A673 (cell line): ENCODE data around the gene NUCB1. TPM values are rescaled to one million over a fixed set of nuclear protein-coding genes. Genes with fewer than 3 reads are reported as not detected.

Experiments
- BruUV-seq: library from RNA; stranded (reverse); fragments of 400-500 nt; replicated peaks from 2 replicates; lab custom pipeline; 2021; lab: Mats Ljungman, UMichigan
- CTCF ChIA-PET: fragments of 300-600 bp; sonication (Branson Sonifier 250); formaldehyde crosslinking; loops from one replicate; lab custom pipeline; 2022; ENCODE audit warnings: antibody characterized with exemption; lab: Charles Lee
- POLR2A ChIA-PET: fragments of 300-600 bp; sonication (Branson Sonifier 250); formaldehyde crosslinking; loops from one replicate; lab custom pipeline; 2022; ENCODE audit warnings: antibody characterized with exemption; ENCODE audit not compliant: low non-redundant PET; lab: Charles Lee
- DNase-seq: peaks from one replicate; pipeline ENCODE4 v3.0.0-alpha.2; 2015; ENCODE audit warnings: low spot score
- H3K27ac ChIP-seq: fragments of 200-600 bp; sonication (generic); 2 replicates; pipeline ENCODE4 v1.5.1; 2016; ENCODE audit warnings: mixed run types, low read depth, mild to moderate bottlenecking, mixed read lengths, antibody characterized with exemption, low read length; ENCODE audit not compliant: poor library complexity, severe bottlenecking
- H3K27me3 ChIP-seq: fragments of 200-600 bp; sonication (generic); replicated peaks from 2 replicates; pipeline ENCODE4 v1.6.1; 2017; ENCODE audit warnings: mixed run types, low read depth, mild to moderate bottlenecking, mixed read lengths, antibody characterized with exemption, low read length; ENCODE audit not compliant: insufficient read depth, poor library complexity
- H3K36me3 ChIP-seq: fragments of 200-600 bp; sonication (generic); 2 replicates; pipeline ENCODE4 v1.6.1; 2016; ENCODE audit warnings: mixed run types, mild to moderate bottlenecking, mixed read lengths, antibody characterized with exemption, low read length; ENCODE audit not compliant: insufficient read depth, poor library complexity, severe bottlenecking
- H3K4me1 ChIP-seq: fragments of 200-600 bp; sonication (generic); 2 replicates; pipeline ENCODE4 v1.6.1; 2017; ENCODE audit warnings: mixed run types, mild to moderate bottlenecking, mixed read lengths, antibody characterized with exemption, low read length; ENCODE audit not compliant: insufficient read depth, poor library complexity, severe bottlenecking
- H3K4me3 ChIP-seq: fragments of 200-600 bp; sonication (generic); 2 replicates; pipeline ENCODE4 v1.5.1; 2016; ENCODE audit warnings: low read depth, mixed run types, mild to moderate bottlenecking, mixed read lengths, low read length; ENCODE audit not compliant: poor library complexity, severe bottlenecking
- H3K9me3 ChIP-seq: fragments of 200-600 bp; sonication (generic); 2 replicates; pipeline ENCODE4 v1.6.1; 2016; ENCODE audit warnings: mixed run types, low read depth, mild to moderate bottlenecking, mixed read lengths, antibody characterized with exemption, low read length; ENCODE audit not compliant: poor library complexity, severe bottlenecking
- EZH2 ChIP-seq: fragments of 200-600 bp; sonication (generic); IDR thresholded peaks from 2 replicates; pipeline ENCODE4 v1.6.1; 2017; ENCODE audit warnings: borderline replicate concordance, low read depth, mild to moderate bottlenecking, mixed read lengths, antibody characterized with exemption, low read length; ENCODE audit not compliant: poor library complexity, severe bottlenecking
- intact Hi-C: fragments of 100-400 bp; cut with micrococcal nuclease; formaldehyde crosslinking; loops from one replicate; pipeline ENCODE4 v1.10.0; 2022; ENCODE audit not compliant: unreplicated experiment
- total RNA-seq: library from RNA; stranded (reverse); gene quantifications from 2 replicates; pipeline ENCODE4 v1.2.3, GENCODE V29; 2021
- TF ChIP-seq, protein P1 (sequence below): fragments of 300-800, 200-600 bp; sonication (generic); conservative IDR thresholded peaks from 2 replicates; pipeline ENCODE4 v1.5.1; 2017; ENCODE audit warnings: low read depth, mild to moderate bottlenecking, antibody characterized with exemption, low read length, moderate library complexity, mixed read lengths

NUCB1 gene
- total RNA-seq, 1 experiment from 2014 or later, result 86.7 TPM

DNA sequence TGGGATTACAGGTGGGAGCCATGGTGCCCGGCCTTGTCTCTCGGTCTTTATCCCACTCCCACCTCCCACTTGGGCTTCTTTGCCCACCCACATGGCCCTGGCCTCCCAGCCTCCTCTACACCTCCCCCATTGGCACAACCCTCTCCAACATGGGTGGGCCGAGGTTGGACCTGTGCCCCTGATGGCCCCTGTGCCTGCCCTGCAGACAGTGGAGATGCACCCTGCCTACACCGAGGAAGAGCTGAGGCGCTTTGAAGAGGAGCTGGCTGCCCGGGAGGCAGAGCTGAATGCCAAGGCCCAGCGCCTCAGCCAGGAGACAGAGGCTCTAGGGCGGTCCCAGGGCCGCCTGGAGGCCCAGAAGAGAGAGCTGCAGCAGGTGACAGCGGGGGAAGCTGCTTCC is 20.8 kb downstream of the NUCB1 start:
- Histone ChIP-seq H3K27ac (no peak overlapping the region), H3K27me3 (no peaks in the 10 kb centered on the region), H3K36me3 (peaks cover 7% of the 10 kb centered on the region), H3K9me3 (no peaks in the 10 kb centered on the region), H3K4me3 (no peak overlapping the region), H3K4me1 (no peaks in the 10 kb centered on the region)
- intact Hi-C loops, result no loop called here
- ChIA-PET POLR2A (no interaction called here), CTCF (no interaction called here)
- no peak for DNase-seq
- BruUV-seq, result no TSS peak
- TF ChIP-seq, protein P1, sequence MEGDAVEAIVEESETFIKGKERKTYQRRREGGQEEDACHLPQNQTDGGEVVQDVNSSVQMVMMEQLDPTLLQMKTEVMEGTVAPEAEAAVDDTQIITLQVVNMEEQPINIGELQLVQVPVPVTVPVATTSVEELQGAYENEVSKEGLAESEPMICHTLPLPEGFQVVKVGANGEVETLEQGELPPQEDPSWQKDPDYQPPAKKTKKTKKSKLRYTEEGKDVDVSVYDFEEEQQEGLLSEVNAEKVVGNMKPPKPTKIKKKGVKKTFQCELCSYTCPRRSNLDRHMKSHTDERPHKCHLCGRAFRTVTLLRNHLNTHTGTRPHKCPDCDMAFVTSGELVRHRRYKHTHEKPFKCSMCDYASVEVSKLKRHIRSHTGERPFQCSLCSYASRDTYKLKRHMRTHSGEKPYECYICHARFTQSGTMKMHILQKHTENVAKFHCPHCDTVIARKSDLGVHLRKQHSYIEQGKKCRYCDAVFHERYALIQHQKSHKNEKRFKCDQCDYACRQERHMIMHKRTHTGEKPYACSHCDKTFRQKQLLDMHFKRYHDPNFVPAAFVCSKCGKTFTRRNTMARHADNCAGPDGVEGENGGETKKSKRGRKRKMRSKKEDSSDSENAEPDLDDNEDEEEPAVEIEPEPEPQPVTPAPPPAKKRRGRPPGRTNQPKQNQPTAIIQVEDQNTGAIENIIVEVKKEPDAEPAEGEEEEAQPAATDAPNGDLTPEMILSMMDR, result no peak
- no peak for TF ChIP-seq EZH2

DNA sequence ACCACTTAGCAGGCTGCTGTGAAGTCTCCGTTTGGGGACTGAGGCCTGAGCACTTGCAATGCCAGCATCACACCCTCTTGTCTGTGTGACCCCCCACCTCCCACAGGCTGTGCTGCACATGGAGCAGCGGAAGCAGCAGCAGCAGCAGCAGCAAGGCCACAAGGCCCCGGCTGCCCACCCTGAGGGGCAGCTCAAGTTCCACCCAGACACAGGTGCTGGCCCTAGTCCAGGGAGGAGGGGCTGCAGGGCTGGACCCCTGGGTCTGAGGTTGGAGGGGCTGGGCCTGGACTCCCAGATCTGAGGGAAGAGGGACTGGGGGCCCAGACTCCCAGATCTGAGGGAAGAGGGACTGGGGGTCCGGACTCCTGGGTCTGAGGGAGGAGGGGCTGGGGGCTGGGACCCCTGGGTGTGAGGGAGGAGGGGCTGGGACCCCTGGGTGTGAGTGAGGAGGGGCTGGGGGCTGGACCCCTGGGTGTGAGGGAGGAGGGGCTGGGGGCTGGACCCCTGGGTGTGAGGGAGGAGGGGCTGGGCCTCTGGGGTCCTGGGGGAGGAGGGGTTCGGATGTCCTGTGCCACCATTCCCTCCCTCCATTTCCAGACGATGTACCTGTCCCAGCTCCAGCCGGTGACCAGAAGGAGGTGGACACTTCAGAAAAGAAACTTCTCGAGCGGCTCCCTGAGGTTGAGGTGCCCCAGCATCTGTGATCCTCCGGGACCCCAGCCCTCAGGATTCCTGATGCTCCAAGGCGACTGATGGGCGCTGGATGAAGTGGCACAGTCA is 21.8 kb downstream of the NUCB1 start:
- CTCF ChIA-PET, result no interaction called here
- Histone ChIP-seq H3K9me3 (no peaks in the 10 kb centered on the region), H3K27me3 (no peaks in the 10 kb centered on the region), H3K4me1 (no peaks in the 10 kb centered on the region), H3K27ac (no peak overlapping the region), H3K4me3 (no peak overlapping the region), H3K36me3 (peaks cover 7% of the 10 kb centered on the region)
- no peak for TF ChIP-seq EZH2
- TF ChIP-seq, protein P1, result no peak
- POLR2A ChIA-PET, result no interaction called here
- no TSS peak for BruUV-seq
- no peak for DNase-seq
- intact Hi-C loops, result no loop called here

DNA sequence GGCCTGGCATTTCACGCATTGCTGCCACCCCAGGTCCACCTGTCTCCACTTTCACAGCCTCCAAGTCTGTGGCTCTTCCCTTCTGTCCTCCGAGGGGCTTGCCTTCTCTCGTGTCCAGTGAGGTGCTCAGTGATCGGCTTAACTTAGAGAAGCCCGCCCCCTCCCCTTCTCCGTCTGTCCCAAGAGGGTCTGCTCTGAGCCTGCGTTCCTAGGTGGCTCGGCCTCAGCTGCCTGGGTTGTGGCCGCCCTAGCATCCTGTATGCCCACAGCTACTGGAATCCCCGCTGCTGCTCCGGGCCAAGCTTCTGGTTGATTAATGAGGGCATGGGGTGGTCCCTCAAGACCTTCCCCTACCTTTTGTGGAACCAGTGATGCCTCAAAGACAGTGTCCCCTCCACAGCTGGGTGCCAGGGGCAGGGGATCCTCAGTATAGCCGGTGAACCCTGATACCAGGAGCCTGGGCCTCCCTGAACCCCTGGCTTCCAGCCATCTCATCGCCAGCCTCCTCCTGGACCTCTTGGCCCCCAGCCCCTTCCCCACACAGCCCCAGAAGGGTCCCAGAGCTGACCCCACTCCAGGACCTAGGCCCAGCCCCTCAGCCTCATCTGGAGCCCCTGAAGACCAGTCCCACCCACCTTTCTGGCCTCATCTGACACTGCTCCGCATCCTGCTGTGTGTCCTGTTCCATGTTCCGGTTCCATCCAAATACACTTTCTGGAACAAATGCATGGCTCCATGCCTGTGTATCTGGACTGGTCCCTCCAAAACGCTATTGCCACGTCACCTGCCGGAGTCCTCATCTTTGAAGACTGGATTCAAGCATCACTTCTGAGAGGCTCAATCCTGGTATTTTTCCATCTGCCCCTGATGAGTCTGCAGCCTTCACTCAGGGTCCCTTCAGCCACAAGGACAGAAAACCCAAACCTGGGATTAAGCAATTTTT is 22.7 kb downstream of the NUCB1 start:
- no peak overlapping the region for H3K27ac ChIP-seq
- H3K4me1 ChIP-seq, result no peaks in the 10 kb centered on the region
- no peak for TF ChIP-seq EZH2
- TF ChIP-seq, protein P1, result no peak
- intact Hi-C loops, result no loop called here
- H3K36me3 ChIP-seq, result peaks cover 7% of the 10 kb centered on the region
- BruUV-seq, result TSS peak; percentile 79
- CTCF ChIA-PET, result no interaction called here
- no peaks in the 10 kb centered on the region for H3K9me3 ChIP-seq
- DNase-seq, result no peak
- H3K27me3 ChIP-seq, result no peaks in the 10 kb centered on the region
- H3K4me3 ChIP-seq, result no peak overlapping the region
- POLR2A ChIA-PET, result no interaction called here
